Measurements from ENCODE around the gene MNAT1.
"Not testable (repeated sequence)": the region's sequence is repeated elsewhere in the genome, so short reads cannot be mapped to it uniquely, and the experiment has no call there.

Gene MNAT1

DNA sequence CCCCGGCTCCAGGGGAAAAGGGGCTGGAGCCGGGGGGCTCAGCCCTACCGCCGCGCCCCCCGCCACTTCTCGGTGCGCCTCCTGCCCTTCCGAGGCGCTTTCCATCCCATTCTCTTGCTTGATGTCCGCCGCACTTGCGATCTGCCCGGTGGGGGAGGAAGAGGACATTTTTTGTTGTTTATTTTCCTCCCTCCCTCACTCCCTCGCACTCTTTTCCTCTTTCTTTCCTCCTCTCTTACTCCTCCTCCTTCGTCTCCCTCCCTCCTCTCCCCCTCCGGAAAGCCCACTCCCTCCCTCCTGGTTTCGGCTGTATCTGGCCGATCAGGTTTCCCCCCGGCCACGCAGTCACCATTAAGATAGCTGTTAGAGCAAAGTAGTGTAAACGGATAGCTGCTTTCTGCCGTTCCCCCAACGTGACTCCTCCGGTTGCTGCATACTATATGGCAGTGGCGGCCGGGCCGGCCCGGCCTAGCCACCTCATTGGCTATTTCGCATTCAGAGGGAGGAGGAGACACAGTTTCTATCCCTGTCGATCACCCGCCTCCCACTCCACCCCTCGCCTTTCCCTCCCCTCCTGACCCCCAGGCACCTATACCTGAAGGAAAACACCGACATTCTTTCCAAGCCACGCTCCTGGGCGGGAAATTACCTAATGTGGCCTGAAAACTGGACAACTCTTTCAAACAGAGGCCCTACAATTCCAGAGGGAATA, 10.5 kb upstream of the MNAT1 start, which contains the start of gene SIX4:
SIX4 (minus strand) TSS at position 445 of the 712 bp plus-strand sequence; CDS start at position 168, 277 bp downstream.
- H3K27me3 ChIP-seq = peaks cover 100% of the 10 kb centered on the region
- no peaks in the 10 kb centered on the region for H3K36me3 ChIP-seq
- peak within 1 kb of the TSS; percentile 42 to 52 for H3K4me3 ChIP-seq (ENCODE audit: low read depth in 1 of 2, low read length in 1 of 2)
- TF ChIP-seq CTCF (IDR thresholded peaks at IDR 0.05) = no peak
- H3K27ac ChIP-seq = no peak within 1 kb of the TSS
- no peaks in the 10 kb centered on the region for H3K9me3 ChIP-seq
- H3K4me1 ChIP-seq (ENCODE audit: control insufficient read depth in 1 of 2, insufficient read depth in 1 of 2, low read depth in 1 of 2, low read length in 1 of 2) = peaks cover 27 to 34% of the 10 kb centered on the region in 2 experiments

GRCh38 chr14:60731291-60731690, 3.3 kb upstream of the MNAT1 start:
- H3K4me3 ChIP-seq (ENCODE audit: low read depth in 1 of 2, low read length in 1 of 2); H3K9me3 ChIP-seq; H3K36me3 ChIP-seq; H3K27ac ChIP-seq: not testable (repeated sequence)
- peaks cover 9 to 13% of the 10 kb centered on the region in 2 experiments for H3K4me1 ChIP-seq (ENCODE audit: control insufficient read depth in 1 of 2, insufficient read depth in 1 of 2, low read depth in 1 of 2, low read length in 1 of 2)
- H3K27me3 ChIP-seq = peaks cover 84% of the 10 kb centered on the region

DNA sequence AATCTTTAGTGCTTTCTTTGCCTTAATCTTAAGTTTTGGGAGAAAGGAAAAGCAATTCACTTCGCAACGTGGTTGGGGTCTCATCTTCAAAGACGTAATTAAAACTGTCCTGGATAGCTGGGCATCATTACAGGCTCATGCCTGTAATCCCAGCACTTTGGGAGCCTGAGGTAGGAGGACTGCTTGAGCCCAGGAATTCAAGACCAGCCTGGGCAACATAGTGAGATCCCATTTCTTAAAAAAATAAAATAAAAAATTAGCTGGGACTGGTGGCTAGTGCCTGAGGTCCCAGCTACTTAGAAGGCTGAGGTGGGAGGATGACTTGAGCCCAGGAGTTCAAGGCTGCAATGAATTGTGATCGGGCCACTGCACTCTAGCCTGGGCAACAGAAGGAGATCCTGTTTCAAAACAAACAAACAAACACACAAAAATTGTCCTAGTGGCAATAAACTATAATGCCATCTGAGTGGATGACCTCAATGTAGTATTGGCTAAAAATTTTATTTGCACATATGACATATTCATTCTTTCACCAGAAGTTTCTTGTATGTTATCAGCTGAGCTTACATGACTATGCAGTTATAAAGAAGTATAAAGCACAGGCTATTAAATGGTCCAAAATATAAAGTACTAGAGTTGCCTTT, 1.6 kb upstream of the MNAT1 start:
- Histone ChIP-seq H3K4me1 (ENCODE audit: control insufficient read depth in 1 of 2, insufficient read depth in 1 of 2, low read depth in 1 of 2, low read length in 1 of 2) (peaks cover 9 to 13% of the 10 kb centered on the region in 2 experiments), H3K36me3 (no peaks in the 10 kb centered on the region), H3K4me3 (ENCODE audit: low read depth in 1 of 2, low read length in 1 of 2) (no peak overlapping the region), H3K27me3 (peaks cover 67% of the 10 kb centered on the region), H3K9me3 (no peaks in the 10 kb centered on the region), H3K27ac (no peak overlapping the region)
- TF ChIP-seq CTCF (IDR thresholded peaks at IDR 0.05) = no peak

GRCh38 chr14:60735416-60735815, 855 bp downstream of the MNAT1 start:
- H3K36me3 ChIP-seq = no peaks in the 10 kb centered on the region
- peaks cover 9 to 13% of the 10 kb centered on the region in 2 experiments for H3K4me1 ChIP-seq (ENCODE audit: control insufficient read depth in 1 of 2, insufficient read depth in 1 of 2, low read depth in 1 of 2, low read length in 1 of 2)
- H3K27ac ChIP-seq = no peak overlapping the region
- no peaks in the 10 kb centered on the region for H3K9me3 ChIP-seq
- H3K4me3 ChIP-seq (ENCODE audit: low read depth in 1 of 2, low read length in 1 of 2) = peak overlapping the region; percentile 64 to 73
- peaks cover 43% of the 10 kb centered on the region for H3K27me3 ChIP-seq
- TF ChIP-seq CTCF (IDR thresholded peaks at IDR 0.05) = no peak

DNA sequence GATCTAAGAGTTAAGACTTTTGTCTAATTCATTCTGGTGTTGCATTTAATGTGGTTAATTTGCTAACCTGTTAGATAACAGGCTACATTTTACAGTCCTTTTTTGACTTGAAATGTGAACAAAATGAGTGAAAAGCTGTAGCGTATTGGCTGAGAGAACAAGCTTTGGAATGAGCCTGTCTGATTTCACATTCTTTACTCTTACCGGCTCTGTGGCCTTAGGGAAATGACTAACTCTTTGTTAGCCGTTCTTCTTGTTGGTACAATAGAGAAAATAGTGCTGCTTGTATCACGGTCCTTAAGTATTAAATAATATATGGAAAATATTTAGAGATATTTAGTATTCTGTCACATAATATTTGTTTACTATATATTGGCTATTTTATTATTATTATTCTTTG, 1.9 kb downstream of the MNAT1 start:
- Histone ChIP-seq H3K27me3 (peaks cover 32% of the 10 kb centered on the region), H3K9me3 (no peaks in the 10 kb centered on the region), H3K4me1 (ENCODE audit: control insufficient read depth in 1 of 2, insufficient read depth in 1 of 2, low read depth in 1 of 2, low read length in 1 of 2) (peaks cover 9 to 13% of the 10 kb centered on the region in 2 experiments), H3K4me3 (ENCODE audit: low read depth in 1 of 2, low read length in 1 of 2) (no peak overlapping the region), H3K27ac (no peak overlapping the region), H3K36me3 (no peaks in the 10 kb centered on the region)
- TF ChIP-seq CTCF (IDR thresholded peaks at IDR 0.05) = no peak

All from neutrophil (primary cell).